A673 (cell line): ENCODE results near the gene BABAM1. TPM values are rescaled to one million over a fixed set of nuclear protein-coding genes. Genes with fewer than 3 reads are reported as not detected.
A peak's percentile ranks its signal among the peaks of the same experiment; 100 is the strongest.

Experiments used
- BruUV-seq: library from RNA; stranded (reverse); fragments of 400-500 nt; replicated peaks from 2 replicates; lab custom pipeline; 2021; lab: Mats Ljungman, UMichigan
- CTCF ChIA-PET: fragments of 300-600 bp; sonication (Branson Sonifier 250); formaldehyde crosslinking; loops from one replicate; lab custom pipeline; 2022; ENCODE audit warnings: antibody characterized with exemption; lab: Charles Lee
- POLR2A ChIA-PET: fragments of 300-600 bp; sonication (Branson Sonifier 250); formaldehyde crosslinking; loops from one replicate; lab custom pipeline; 2022; ENCODE audit warnings: antibody characterized with exemption; ENCODE audit not compliant: low non-redundant PET; lab: Charles Lee
- DNase-seq: peaks from one replicate; pipeline ENCODE4 v3.0.0-alpha.2; 2015; ENCODE audit warnings: low spot score
- H3K27ac ChIP-seq: fragments of 200-600 bp; sonication (generic); 2 replicates; pipeline ENCODE4 v1.5.1; 2016; ENCODE audit warnings: mixed run types, low read depth, mild to moderate bottlenecking, mixed read lengths, antibody characterized with exemption, low read length; ENCODE audit not compliant: poor library complexity, severe bottlenecking
- H3K27me3 ChIP-seq: fragments of 200-600 bp; sonication (generic); replicated peaks from 2 replicates; pipeline ENCODE4 v1.6.1; 2017; ENCODE audit warnings: mixed run types, low read depth, mild to moderate bottlenecking, mixed read lengths, antibody characterized with exemption, low read length; ENCODE audit not compliant: insufficient read depth, poor library complexity
- H3K36me3 ChIP-seq: fragments of 200-600 bp; sonication (generic); 2 replicates; pipeline ENCODE4 v1.6.1; 2016; ENCODE audit warnings: mixed run types, mild to moderate bottlenecking, mixed read lengths, antibody characterized with exemption, low read length; ENCODE audit not compliant: insufficient read depth, poor library complexity, severe bottlenecking
- H3K4me1 ChIP-seq: fragments of 200-600 bp; sonication (generic); 2 replicates; pipeline ENCODE4 v1.6.1; 2017; ENCODE audit warnings: mixed run types, mild to moderate bottlenecking, mixed read lengths, antibody characterized with exemption, low read length; ENCODE audit not compliant: insufficient read depth, poor library complexity, severe bottlenecking
- H3K4me3 ChIP-seq: fragments of 200-600 bp; sonication (generic); 2 replicates; pipeline ENCODE4 v1.5.1; 2016; ENCODE audit warnings: low read depth, mixed run types, mild to moderate bottlenecking, mixed read lengths, low read length; ENCODE audit not compliant: poor library complexity, severe bottlenecking
- H3K9me3 ChIP-seq: fragments of 200-600 bp; sonication (generic); 2 replicates; pipeline ENCODE4 v1.6.1; 2016; ENCODE audit warnings: mixed run types, low read depth, mild to moderate bottlenecking, mixed read lengths, antibody characterized with exemption, low read length; ENCODE audit not compliant: poor library complexity, severe bottlenecking
- CTCF ChIP-seq: fragments of 300-800, 200-600 bp; sonication (generic); conservative IDR thresholded peaks from 2 replicates; pipeline ENCODE4 v1.5.1; 2017; ENCODE audit warnings: low read depth, mild to moderate bottlenecking, antibody characterized with exemption, low read length, moderate library complexity, mixed read lengths
- EZH2 ChIP-seq: fragments of 200-600 bp; sonication (generic); IDR thresholded peaks from 2 replicates; pipeline ENCODE4 v1.6.1; 2017; ENCODE audit warnings: borderline replicate concordance, low read depth, mild to moderate bottlenecking, mixed read lengths, antibody characterized with exemption, low read length; ENCODE audit not compliant: poor library complexity, severe bottlenecking
- intact Hi-C: fragments of 100-400 bp; cut with micrococcal nuclease; formaldehyde crosslinking; loops from one replicate; pipeline ENCODE4 v1.10.0; 2022; ENCODE audit not compliant: unreplicated experiment
- total RNA-seq: library from RNA; stranded (reverse); gene quantifications from 2 replicates; pipeline ENCODE4 v1.2.3, GENCODE V29; 2021

BABAM1 gene
- total RNA-seq, 1 experiment from 2014 or later: 147 TPM

GRCh38 chr19:17304386-17305215 is 37.4 kb downstream of the BABAM1 start:
- intact Hi-C loops: no loop called here
- H3K4me1 ChIP-seq: peaks cover 19% of the 10 kb centered on the region
- TF ChIP-seq CTCF (no peak), EZH2 (no peak)
- no peaks in the 10 kb centered on the region for H3K27me3 ChIP-seq
- BruUV-seq: no TSS peak
- no peaks in the 10 kb centered on the region for H3K36me3 ChIP-seq
- DNase-seq: no peak
- H3K4me3 ChIP-seq: peak overlapping the region; percentile 70
- peak overlapping the region; percentile 42 for H3K27ac ChIP-seq
- POLR2A ChIA-PET: interaction anchor here (0.6 kb wide), 2 partner anchors 37 to 562 kb away, joined by 6 to 21 read pairs; partner anchors contain the start of gene BABAM1
- CTCF ChIA-PET: no interaction called here
- no peaks in the 10 kb centered on the region for H3K9me3 ChIP-seq

- ChIA-PET CTCF (no interaction called here), POLR2A (interaction anchor here (0.6 kb wide), 1 partner anchor 38 kb away, joined by 21 read pairs; the partner anchor contains the start of gene BABAM1)
- Histone ChIP-seq H3K4me1 (peaks cover 19% of the 10 kb centered on the region), H3K4me3 (peak overlapping the region; percentile 70), H3K36me3 (no peaks in the 10 kb centered on the region), H3K27me3 (no peaks in the 10 kb centered on the region), H3K9me3 (no peaks in the 10 kb centered on the region), H3K27ac (peak overlapping the region; percentile 42)
- DNase-seq: no peak
- TF ChIP-seq EZH2: no peak
- TF ChIP-seq CTCF: no peak
- intact Hi-C loops: no loop called here
- BruUV-seq: no TSS peak
Observed at GRCh38 chr19:17305216-17305516, 37.9 kb downstream of the BABAM1 start.

GRCh38 chr19:17305517-17306284 is 38.5 kb downstream of the BABAM1 start, which contains the start of gene MRPL34:
MRPL34 (plus strand) TSS chr19:17305872; CDS start chr19:17305893, 21 bp downstream.
- ChIA-PET POLR2A (interaction anchor here (0.5 to 0.6 kb wide), 2 partner anchors 32 to 39 kb away, joined by 21 to 24 read pairs; partner anchors contain the start of gene BABAM1), CTCF (interaction anchor here (0.6 to 0.7 kb wide), 2 partner anchors 13 to 38 kb away, joined by 3 to 4 read pairs; no protein-coding TSS in a partner anchor)
- no TSS peak for BruUV-seq
- Histone ChIP-seq H3K27me3 (no peaks in the 10 kb centered on the region), H3K36me3 (no peaks in the 10 kb centered on the region), H3K27ac (peak within 1 kb of the TSS; percentile 85), H3K4me3 (peak within 1 kb of the TSS; percentile 70), H3K4me1 (peaks cover 19% of the 10 kb centered on the region), H3K9me3 (no peaks in the 10 kb centered on the region)
- DNase-seq: peak; percentile 99
- intact Hi-C loops: no loop called here
- no peak for TF ChIP-seq EZH2
- TF ChIP-seq CTCF: peak; percentile 76
